CD1c-positive myeloid dendritic cell (primary cell): Measurements from ENCODE around the gene ANGPTL4.
A peak's percentile ranks its signal among the peaks of the same experiment; 100 is the strongest.
"Not testable (repeated sequence)": the region's sequence is repeated elsewhere in the genome, so short reads cannot be mapped to it uniquely, and the experiment has no call there.

Experiments
- DNase-seq: peaks from one replicate; pipeline ENCODE4 v3.0.0-alpha.2; 2016; ENCODE audit errors: extremely low spot score

Gene ANGPTL4

DNA sequence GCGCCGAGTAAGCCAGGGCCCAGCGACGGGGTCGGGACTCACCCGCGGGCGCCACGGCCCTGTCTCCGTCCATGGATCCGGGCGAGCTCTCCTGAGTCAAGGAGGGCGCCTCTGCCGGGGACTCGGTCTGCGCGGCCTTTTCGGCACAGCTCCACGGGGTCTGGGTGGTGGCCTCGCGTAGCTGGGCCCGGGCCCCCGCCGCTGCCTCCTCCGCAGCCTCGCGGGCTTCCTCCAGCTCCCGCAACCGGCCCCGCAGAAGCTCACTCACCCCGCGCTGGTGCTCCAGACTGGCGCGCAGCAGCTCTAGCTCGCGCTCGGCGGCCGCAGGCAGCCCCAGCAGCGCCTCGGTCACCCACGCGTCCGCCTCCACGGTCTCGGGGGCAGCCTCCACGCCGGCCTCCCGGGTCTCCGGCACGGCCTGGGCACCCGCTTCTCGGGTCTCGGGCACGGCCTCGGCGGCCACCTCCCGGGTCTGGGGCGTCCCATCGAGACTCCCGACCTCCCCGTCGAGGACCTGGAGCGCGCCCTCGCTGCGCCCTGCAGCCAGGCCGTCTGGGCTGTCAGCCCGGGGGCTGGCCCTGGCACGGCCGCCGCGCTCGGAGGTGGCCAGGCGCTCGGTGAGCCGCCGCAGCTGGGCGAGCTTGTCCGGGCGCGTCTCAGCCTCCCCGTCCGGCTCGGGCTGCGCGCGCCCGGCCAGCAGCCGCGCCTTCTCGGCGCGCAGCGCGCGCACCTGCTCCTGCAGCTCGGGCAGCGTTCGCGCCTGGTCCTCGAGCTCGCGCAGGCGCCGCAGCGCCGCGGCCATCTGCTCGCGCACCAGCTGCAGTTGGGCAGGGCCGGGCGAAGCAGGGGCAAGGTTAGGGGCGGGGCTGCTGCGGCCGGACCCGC is 29.3 kb upstream of the ANGPTL4 start:
- DNase-seq, result peak; percentile 79

DNA sequence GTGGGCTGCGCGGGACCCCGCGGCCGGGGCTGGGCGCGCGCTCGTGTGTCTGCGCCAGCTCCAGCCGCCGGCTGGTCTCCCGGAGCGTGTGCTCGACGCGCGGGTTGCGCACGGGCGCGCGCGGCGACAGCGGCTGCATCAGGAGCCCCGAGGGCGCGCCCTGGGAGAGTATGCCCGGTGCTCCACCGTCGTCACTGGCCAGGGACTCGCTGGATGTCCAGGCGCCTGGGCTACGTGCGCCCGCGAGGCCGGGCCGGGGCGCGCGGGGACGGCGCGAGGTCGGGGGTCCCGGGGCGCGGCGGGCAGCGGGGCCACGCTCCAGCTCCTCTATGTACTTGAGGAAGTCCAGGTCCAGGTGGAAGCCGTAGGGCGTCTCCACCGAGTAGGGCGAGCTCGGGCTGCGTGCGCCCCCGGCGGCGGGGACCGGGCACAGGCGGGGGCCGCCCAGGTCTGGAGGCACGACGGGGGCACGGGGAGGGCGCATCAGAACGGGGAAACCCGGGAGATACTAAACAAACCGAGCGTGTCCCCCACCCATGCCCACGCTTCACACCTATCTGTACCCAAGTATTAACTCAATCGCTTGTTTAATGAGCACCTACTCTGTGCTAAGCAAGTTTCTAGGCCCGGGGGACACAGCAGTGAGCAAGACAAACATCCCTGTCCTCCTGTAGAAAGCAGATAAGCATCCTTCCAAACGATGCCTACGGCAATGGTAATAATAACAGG is 28.4 kb upstream of the ANGPTL4 start:
- no peak for DNase-seq

DNA sequence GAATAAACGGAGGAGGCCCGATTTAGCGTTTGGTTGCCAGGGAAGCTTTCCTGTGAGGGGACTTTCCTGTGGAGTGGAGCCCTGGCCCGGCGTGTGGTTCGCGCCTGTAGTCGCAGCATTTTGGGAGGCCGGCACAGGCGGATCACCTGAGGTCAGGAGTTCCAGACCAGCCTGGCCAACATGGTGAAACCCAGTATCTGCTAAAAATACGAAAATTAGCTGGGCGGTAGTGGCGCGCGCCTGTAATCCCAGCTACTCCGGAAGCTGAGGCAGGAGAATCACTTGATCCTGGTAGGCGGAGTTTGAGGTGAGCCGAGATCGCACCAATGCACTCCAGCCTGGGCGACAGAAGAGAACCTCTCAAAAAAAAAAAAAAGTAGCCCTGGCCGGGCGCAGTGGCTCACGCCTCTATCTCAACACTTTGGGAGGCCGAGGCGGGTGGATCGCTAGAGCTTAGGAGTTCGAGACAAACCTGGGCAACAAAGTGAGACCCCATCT is 27.8 kb upstream of the ANGPTL4 start:
- DNase-seq, result no peak

DNA sequence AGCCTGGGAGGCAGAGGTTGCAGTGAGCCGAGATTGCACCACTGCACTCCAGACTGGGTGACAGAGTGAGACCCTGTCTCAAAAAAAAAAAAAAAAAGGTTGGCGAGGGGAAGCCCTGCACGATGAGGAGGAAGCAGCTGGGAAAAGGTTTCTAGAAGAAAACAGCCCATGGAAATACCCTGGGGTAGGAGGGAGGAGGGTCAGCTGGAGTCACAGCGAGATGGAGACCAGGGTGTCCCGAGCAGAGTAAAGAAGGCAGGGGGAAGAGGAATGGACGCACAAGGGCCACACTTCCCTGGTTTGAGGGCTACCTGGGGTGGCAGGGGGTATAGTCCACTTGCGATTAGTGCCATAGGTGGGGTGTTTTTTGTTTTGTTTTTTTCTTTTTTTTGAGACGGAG is 27.3 kb upstream of the ANGPTL4 start:
- no peak for DNase-seq

DNA sequence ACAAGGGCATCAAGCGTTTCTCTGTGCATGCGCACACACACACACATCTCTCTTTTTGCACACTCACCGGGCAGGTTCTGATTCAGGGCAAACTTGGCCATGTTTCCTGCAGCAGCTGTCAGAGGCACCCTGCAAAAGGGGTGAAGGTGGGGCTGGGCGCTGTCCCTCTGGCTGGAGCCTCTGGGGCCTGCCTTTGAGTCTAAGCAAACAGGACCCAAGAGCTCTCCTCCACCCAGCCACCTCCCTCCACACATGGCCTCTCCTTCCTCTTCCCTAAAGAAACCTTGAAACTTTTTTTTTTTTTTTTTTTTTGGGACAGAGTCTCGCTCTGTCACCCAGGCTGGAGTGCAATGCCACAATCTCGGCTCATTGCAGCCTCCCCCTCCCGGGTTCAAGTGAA is 26.2 kb upstream of the ANGPTL4 start:
- DNase-seq, result no peak

DNA sequence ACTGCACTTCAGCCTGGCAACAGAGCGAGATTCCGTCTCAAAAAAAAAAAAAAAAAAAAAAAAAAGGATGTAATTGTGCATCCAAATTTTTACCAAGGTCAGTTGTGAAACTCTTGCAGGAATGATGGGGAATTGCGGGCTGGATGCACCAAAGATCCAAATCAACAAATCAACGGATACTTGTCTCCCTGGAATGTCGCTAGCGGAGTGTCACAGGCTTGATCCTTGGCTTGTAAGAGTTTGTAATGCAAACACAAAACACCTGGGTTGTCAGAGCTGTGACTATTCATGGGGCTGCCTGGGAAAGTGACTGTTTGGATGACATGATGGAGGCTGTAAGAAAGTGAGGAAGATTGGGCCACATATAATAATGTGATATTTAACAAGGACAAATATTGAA is 25.1 kb upstream of the ANGPTL4 start:
- no peak for DNase-seq

DNA sequence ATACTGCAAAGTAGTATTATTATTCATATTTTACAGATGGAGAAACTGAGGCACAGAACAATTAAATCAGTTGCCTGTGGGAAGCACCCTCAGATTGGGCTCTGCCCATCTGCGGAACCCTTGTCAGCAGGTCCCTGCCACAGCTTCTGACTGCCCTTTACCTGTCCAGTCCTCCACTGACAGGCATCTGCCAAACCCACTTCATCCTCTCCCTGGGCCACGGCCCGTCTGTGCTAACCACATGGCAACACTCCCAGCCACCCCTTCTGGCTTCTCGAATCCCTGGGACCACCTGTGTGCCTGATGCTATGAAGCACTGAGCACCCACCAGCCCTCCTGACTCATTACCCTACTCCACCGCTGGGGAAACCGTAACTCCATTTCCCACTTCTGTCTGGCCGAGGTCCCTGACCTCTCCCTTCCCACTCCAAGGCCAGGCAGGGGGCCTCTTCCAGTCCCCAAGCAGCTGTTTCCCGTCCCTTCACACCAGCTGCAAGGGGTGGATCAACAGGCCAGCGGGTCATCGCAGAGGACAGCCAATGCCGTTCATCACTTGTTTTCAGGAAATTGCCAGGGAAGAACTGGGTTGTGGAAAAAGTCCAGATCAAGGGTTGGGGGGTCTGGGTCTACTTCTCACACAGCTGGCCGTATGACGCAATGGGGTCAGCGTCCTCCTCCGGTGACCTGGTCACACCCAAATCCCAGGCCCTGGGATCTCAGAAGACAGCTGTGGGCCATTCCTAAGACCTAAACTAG is 23.4 kb upstream of the ANGPTL4 start:
- DNase-seq, result no peak

DNA sequence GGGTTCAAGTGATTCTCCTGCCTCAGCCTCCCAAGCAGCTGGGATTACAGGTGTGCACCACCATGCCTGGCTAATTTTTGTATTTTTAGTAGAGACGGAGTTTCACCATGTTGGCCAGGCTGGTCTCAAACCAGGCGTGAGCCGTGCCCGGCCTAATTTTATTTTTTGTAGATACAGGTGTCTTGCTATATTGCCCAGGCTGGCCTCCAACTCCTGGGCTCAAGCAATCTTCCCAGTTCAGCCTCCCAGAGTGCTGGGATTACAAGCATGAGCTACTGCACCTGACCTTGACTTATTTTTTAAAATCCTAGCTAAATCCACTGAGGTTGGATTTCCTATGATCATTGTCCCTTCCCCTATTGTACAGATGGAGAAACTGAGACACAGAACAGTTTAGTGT is 22.5 kb upstream of the ANGPTL4 start:
- not testable (repeated sequence) for DNase-seq

DNA sequence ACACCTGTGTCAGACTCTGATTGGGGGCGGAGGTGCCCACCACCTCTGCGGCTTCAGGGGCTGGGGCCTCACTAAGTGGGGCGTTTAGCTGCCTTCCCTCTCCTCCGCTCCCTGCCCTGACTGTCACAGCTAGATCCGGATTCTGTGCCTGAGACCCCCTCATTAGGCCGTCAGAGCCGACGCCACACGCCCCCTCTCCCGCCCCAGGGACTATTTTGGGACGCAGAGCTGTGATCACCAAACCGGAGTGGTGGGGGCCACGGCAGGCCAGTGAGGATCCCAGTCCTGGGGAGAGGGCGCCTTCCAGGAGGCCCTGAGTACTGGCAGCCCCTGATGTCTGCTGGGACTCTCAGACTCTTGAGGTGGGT is 21.7 kb upstream of the ANGPTL4 start:
- DNase-seq, result no peak

DNA sequence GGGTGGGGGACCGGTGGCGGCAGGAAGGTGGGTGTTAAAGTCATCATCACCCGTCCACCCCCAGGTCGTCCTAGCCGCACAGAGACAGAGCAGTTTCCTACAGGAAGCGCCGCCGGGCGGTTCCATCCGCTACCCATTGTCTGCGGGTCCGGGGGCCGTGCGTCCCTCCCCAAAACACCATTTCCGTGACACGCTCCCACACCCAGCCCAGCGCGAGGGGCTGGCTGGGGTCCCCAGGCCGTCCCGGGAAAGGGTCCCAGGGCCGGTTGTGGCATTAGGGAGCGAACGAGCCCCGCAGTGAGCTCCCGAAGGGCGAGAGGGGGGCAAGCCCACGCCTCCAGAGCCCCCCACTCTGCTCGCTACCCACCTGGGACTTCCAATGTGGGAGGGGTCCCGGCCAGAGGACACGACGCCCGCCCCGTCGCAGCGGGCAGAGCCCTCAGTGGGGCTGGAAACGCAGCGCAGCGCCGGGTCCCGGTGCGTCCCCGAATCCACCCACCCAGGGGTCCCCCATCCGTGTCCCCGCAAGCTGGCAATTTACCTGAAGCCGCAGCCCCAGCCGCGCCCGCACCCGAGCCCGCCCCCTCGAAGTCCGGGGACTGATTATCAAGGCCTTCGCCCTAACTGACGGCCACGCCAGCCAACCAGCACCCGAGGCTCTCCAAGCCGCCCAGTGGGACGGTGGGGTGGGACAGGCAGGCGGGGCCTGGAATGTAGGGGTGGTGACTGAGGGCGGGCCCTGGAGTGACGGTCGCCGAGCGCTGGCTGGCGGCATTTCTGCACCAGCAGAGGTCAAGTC is 21.1 kb upstream of the ANGPTL4 start, which contains the start of gene KANK3:
TSS of gene KANK3 (minus strand) at position 579 of the 799 bp plus-strand sequence. CDS start 5,434 bp downstream, outside the sequence.
- peak; percentile 94 for DNase-seq

DNA sequence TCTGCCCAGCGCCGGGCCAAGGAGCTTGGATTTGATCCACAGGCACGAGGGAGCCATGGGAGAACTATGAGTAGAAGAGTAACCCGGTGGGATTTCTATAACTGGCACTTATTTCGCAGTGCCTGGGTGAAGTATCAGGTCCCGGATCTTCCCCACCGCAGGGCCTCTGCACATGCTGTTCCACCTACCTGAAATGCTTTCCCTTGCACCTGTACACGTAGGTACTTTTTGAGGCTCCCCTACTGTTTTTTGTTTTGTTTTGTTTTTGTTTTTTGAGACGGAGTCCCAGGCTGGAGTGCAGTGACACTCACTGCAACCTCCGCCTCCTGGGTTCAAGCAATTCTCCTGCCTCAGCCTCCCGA is 20.5 kb upstream of the ANGPTL4 start:
- DNase-seq, result no peak

DNA sequence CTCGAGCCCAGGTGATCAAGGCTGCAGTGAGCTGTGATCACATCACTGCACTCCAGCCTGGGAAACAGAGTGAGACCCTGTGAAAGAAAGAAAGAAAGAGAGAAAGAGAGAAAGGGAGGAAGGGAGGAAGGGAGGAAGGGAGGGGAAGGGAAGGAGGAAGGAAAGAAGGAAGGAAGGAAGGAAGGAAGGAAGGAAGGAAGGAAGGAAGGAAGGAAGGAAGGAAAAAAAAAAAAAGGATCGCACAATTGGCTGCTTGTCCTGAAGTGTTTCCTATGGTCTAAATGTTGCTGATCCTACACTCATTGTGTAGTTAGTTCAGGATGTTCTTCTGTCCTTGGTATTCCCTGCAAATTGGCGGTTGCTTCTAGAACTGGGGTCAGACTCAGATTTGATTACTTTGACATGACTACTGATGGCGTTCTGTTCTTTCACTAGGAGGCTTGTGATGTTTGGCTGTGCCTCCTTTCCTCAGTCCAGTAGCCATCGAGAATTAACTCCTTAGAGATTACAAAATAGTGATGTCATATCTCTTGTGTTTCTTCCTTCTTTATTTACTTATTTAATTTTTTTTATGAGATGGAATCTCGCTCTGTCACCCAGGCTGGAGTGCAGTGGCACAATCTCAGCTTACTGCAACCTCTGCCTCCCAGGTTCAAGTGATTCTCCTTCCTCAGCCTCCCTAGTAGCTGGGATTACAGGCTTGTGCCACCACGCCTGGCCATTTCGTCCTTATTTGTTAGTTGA is 14.2 kb upstream of the ANGPTL4 start:
- DNase-seq, result not testable (repeated sequence)

DNA sequence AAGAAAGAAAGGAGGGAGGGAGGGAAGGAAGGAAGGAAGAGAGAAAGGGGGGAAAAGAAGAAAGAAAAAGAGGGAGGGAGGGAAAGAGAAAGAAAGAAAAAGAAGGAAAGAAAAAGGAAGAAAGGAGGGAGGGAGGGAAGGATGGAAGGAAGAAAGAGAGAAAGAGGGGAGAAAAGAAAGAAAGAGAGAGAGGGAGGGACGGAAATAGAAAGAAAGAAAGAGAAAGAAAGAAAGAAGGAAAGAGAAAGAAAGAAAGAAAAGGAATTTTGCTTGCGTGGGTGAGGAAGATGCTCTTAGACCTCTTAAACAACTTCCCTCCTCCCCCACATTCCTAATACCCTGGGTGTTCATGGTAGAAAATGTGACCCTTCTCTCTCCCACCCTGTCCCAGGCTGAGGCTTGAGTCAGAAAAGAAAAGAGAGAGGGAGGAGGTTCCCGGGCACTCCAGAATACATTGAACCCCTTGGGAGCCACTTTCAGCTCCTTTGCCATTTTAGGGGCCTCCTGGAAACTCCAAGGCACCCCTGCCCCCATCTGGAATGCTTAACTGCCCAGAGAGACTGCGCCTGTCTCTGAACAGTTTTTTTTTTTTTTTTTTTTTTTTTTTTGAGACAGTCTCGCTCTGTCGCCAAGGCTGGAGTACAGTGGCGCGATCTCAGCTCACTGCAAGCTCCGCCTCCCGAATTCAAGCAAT is 11.7 kb upstream of the ANGPTL4 start:
- peak; percentile 36 for DNase-seq

DNA sequence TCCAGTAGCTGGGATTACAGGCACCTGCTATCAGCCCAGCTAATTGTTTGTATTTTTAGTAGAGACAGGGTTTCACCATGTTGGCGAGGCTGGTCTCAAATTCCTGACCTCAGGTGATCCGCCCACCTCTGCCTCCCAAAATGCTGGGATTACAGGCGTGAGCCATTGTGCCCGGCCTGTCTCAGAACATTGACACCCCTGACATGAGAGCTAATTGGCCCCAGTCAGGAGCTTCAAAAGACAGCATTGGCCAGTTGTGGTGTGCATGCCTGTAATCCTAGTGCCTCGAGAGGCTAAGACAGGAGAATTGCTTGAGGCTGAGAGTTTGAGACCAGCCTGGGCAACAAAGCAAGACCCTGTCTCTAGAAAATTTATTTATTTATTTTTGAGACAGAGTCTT is 11.1 kb upstream of the ANGPTL4 start:
- DNase-seq, result not testable (repeated sequence)

DNA sequence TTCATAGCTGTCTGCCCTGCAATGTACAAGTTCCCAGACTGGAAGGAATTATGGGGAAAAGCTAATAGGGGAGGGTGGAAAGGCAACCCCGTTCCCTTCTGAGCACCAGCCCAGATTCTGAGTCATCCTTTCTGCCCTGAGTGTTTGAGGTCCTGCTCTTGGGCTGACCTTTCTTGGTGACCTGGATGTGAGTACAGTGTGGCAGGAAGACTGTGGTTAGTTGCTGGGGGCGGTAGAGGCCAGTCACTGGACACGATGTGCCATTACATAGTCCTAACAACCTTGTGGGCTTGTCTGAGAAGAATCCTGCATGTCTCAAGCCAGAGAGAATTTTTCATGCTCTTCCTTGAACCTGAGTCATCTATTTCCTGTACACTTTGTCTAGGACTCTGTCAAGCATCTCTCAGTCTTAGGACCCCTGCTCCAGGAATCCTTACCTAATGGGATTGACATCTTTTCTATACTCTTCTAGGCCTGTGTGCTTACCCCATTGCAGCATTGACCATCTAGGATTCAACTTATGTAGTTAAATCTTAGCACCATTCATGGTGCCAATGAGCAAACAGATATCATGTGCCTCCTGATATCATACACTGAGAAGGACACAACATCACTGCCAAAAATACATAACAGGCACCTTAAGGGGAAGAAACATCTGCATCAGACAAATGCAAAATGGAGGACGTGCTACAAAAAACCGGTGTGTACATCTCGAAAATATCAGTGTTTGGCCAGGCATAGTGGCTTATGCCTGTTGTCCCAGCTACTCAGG is 8.1 kb upstream of the ANGPTL4 start:
- peak; percentile 88 for DNase-seq

DNA sequence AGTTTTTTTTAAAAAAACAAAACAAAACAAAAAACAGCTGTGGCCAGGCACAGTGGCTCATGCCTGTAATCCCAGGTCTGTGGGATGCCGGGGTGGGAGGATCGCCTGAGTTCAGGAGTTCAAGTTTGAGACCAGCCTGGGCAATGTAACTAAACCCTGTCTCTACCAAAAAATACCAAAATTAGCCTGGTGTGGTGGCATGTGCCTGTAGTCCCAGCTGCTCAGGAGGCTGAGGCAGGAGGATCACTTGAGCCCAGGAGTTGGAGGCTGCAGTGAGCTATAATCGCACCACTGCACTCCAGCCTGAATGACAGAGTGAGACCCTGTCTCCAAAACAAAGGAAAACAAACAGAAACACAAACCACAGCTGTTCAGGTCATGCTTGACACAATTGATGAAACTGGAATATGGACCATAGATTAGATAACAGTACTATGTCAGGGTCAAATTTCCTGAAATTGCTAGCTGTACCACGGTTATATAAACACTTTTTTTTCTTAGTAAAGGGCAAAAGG is 6.9 kb upstream of the ANGPTL4 start:
- no peak for DNase-seq

DNA sequence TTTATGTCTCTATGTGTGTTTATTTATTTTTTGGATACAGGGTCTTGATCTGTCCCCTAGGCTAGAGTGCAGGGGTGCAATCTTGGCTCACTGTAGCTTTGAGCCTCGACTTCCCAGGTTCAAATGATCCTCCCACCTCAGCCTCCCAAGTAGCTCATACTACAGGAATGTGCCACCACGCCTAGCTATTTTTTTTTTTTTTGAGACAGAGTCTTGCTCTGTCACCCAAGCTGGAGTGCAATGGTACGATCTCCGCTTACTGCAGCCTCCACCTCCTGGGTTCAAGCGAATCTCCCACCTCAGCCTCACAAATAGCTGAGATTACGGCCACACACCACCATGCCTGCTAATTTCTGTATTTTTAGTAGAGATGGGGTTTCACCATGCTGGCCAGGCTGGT is 5.0 kb upstream of the ANGPTL4 start:
- no peak for DNase-seq

DNA sequence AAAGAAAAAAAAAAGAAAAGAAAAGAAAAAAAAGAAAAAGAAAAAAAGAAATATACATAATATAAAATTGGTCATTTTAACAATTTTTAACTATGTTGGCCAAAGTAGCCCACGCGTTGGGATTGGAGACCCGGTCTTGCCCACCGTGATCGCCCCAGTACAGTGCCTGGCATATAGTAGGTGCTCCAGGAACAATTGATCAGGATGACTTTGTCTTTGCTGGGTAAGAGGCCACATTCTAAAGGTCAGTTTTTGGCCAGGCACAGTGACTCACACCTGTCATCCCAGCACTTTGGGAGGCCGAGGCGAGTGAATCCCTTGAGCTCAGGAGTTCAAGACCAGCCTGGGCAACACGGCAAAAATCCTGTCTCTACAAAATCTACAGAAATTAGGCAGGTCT is 3.8 kb upstream of the ANGPTL4 start:
- no peak for DNase-seq
